Trophoblast cell (in vitro differentiated cells and primary cell): ENCODE measurements around the gene MYO16.

Experiments
- DNase-seq, 2 donors: peaks; one replicate each; pipeline ENCODE4 v3.0.0-alpha.2; 2016
- H2AFZ ChIP-seq: 2 replicates; pipeline ENCODE4 v1.6.1; 2013; ENCODE audit warnings: low read length, moderate library complexity, mild to moderate bottlenecking; ENCODE audit not compliant: insufficient read depth, poor library complexity
- H2AK5ac ChIP-seq: 2 replicates; pipeline ENCODE4 v1.6.1; 2013; ENCODE audit warnings: mild to moderate bottlenecking, low read length
- H2BK120ac ChIP-seq: 2 replicates; pipeline ENCODE4 v1.6.1; 2013; ENCODE audit warnings: low read length, mild to moderate bottlenecking, moderate library complexity; ENCODE audit not compliant: insufficient read depth, poor library complexity
- H2BK12ac ChIP-seq: 2 replicates; pipeline ENCODE4 v1.6.1; 2013; ENCODE audit warnings: mild to moderate bottlenecking, low read length, moderate library complexity
- H2BK5ac ChIP-seq: 2 replicates; pipeline ENCODE4 v1.6.1; 2013; ENCODE audit warnings: low read length, low read depth, moderate library complexity, mild to moderate bottlenecking; ENCODE audit not compliant: poor library complexity
- H3K14ac ChIP-seq: 2 replicates; pipeline ENCODE4 v1.6.1; 2013; ENCODE audit warnings: mild to moderate bottlenecking, low read length
- H3K18ac ChIP-seq: 2 replicates; pipeline ENCODE4 v1.6.1; 2013; ENCODE audit warnings: mild to moderate bottlenecking, low read length
- H3K23ac ChIP-seq: 2 replicates; pipeline ENCODE4 v1.6.1; 2013; ENCODE audit warnings: low read length
- H3K27ac ChIP-seq: 2 replicates; pipeline ENCODE4 v1.5.1; 2013; ENCODE audit warnings: low read depth, mild to moderate bottlenecking, inconsistent platforms, low read length, moderate library complexity
- H3K27me3 ChIP-seq: 2 replicates; pipeline ENCODE4 v1.6.1; 2013; ENCODE audit warnings: inconsistent platforms, mild to moderate bottlenecking, low read length, moderate library complexity; ENCODE audit not compliant: insufficient read depth
- H3K36me3 ChIP-seq, 2 experiments: 1 replicate in 1 of 2; 2 replicates in 1 of 2; pipeline ENCODE4 v1.6.1; 2013; ENCODE audit warnings: low read length in 2 of 2, mild to moderate bottlenecking in 2 of 2, moderate library complexity in 1 of 2; ENCODE audit not compliant: insufficient read depth in 2 of 2, control insufficient read depth in 1 of 2
- H3K4ac ChIP-seq: 2 replicates; pipeline ENCODE4 v1.6.1; 2013; ENCODE audit warnings: low read depth, mild to moderate bottlenecking, low read length, moderate library complexity
- H3K4me1 ChIP-seq, 2 experiments: 1 replicate in 1 of 2; 2 replicates in 1 of 2; pipeline ENCODE4 v1.6.1; 2013; ENCODE audit warnings: low read length in 2 of 2, mild to moderate bottlenecking in 2 of 2, moderate library complexity in 1 of 2; ENCODE audit not compliant: insufficient read depth in 2 of 2, control insufficient read depth in 1 of 2
- H3K4me2 ChIP-seq: 2 replicates; pipeline ENCODE4 v1.6.1; 2013; ENCODE audit warnings: inconsistent platforms, mild to moderate bottlenecking, low read length, moderate library complexity
- H3K4me3 ChIP-seq: 2 replicates; pipeline ENCODE4 v1.5.1; 2013; ENCODE audit warnings: mild to moderate bottlenecking, low read depth, low read length, inconsistent platforms
- H3K79me1 ChIP-seq: one replicate; pipeline ENCODE4 v1.6.1; 2013; ENCODE audit warnings: low read length
- H3K79me2 ChIP-seq: 2 replicates; pipeline ENCODE4 v1.6.1; 2013; ENCODE audit warnings: low read length, mild to moderate bottlenecking; ENCODE audit not compliant: control insufficient read depth, insufficient read depth, poor library complexity
- H3K9ac ChIP-seq: 2 replicates; pipeline ENCODE4 v1.6.1; 2013; ENCODE audit warnings: mild to moderate bottlenecking, low read length
- H3K9me3 ChIP-seq: 2 replicates; pipeline ENCODE4 v1.6.1; 2013; ENCODE audit warnings: low read depth, mild to moderate bottlenecking, control low read depth, inconsistent platforms, low read length; ENCODE audit not compliant: insufficient read depth
- H4K12ac ChIP-seq: 2 replicates; pipeline ENCODE4 v1.6.1; 2013; ENCODE audit warnings: low read depth, mild to moderate bottlenecking, low read length, moderate library complexity
- H4K8ac ChIP-seq: 2 replicates; pipeline ENCODE4 v1.6.1; 2013; ENCODE audit warnings: low read depth, mild to moderate bottlenecking, low read length, moderate library complexity
- H4K91ac ChIP-seq: one replicate; pipeline ENCODE4 v1.6.1; 2013; ENCODE audit warnings: low read depth, mild to moderate bottlenecking, low read length, moderate library complexity
- WGBS: extraction: QIAGEN DNeasy Blood & Tissue Kit; methylation state at CpG from one replicate; pipeline ENCODE4 v1.1.7; 2013; ENCODE audit warnings: missing lambda C conversion rate; ENCODE audit not compliant: insufficient read length, insufficient coverage; ENCODE audit errors: extremely low coverage; 5-methylcytosine and 5-hydroxymethylcytosine counted together

Gene MYO16

GRCh38 chr13:108676620-108677019 is 47.2 kb downstream of the MYO16 start:
- Histone ChIP-seq H2BK5ac (no peak overlapping the region), H2AFZ (no peak overlapping the region), H3K23ac (no peak overlapping the region), H4K12ac (no peak overlapping the region), H4K8ac (no peak overlapping the region), H3K27me3 (no peaks in the 10 kb centered on the region), H3K9ac (no peak overlapping the region), H3K79me2 (no peaks in the 10 kb centered on the region), H3K4ac (no peak overlapping the region), H3K18ac (no peak overlapping the region), H4K91ac (no peak overlapping the region), H3K9me3 (no peaks in the 10 kb centered on the region), H3K4me3 (no peak overlapping the region), H2AK5ac (no peak overlapping the region), H2BK12ac (no peak overlapping the region), H3K14ac (no peak overlapping the region), H3K27ac (no peak overlapping the region), H3K4me2 (no peak overlapping the region), H3K79me1 (no peaks in the 10 kb centered on the region), H3K36me3 (no peaks in the 10 kb centered on the region), H2BK120ac (no peak overlapping the region), H3K4me1 (no peaks in the 10 kb centered on the region)
- no CpG with 5 or more reads among the region's 8 CpGs for WGBS
- peak; percentile 12 to 61 for DNase-seq

GRCh38 chr13:108677806-108678205 is 48.4 kb downstream of the MYO16 start:
- Histone ChIP-seq H2AFZ (no peak overlapping the region), H3K4ac (no peak overlapping the region), H2AK5ac (no peak overlapping the region), H3K27ac (no peak overlapping the region), H3K4me3 (no peak overlapping the region), H2BK120ac (no peak overlapping the region), H3K79me2 (no peaks in the 10 kb centered on the region), H3K4me1 (no peaks in the 10 kb centered on the region), H3K9ac (no peak overlapping the region), H3K14ac (no peak overlapping the region), H3K23ac (no peak overlapping the region), H3K27me3 (no peaks in the 10 kb centered on the region), H2BK12ac (no peak overlapping the region), H4K8ac (no peak overlapping the region), H4K12ac (no peak overlapping the region), H2BK5ac (no peak overlapping the region), H3K36me3 (no peaks in the 10 kb centered on the region), H3K79me1 (no peaks in the 10 kb centered on the region), H3K4me2 (no peak overlapping the region), H3K18ac (no peak overlapping the region), H4K91ac (no peak overlapping the region), H3K9me3 (no peaks in the 10 kb centered on the region)
- DNase-seq = no peak
- no CpG with 5 or more reads among the region's 3 CpGs for WGBS

GRCh38 chr13:108680011-108680410 is 50.6 kb downstream of the MYO16 start:
- Histone ChIP-seq H3K4me2 (no peak overlapping the region), H3K27ac (no peak overlapping the region), H2BK12ac (no peak overlapping the region), H3K9me3 (no peaks in the 10 kb centered on the region), H3K4me1 (no peaks in the 10 kb centered on the region), H2BK5ac (no peak overlapping the region), H3K79me2 (no peaks in the 10 kb centered on the region), H4K12ac (no peak overlapping the region), H4K91ac (no peak overlapping the region), H3K18ac (no peak overlapping the region), H3K23ac (no peak overlapping the region), H3K4ac (no peak overlapping the region), H3K79me1 (no peaks in the 10 kb centered on the region), H4K8ac (no peak overlapping the region), H3K14ac (no peak overlapping the region), H2BK120ac (no peak overlapping the region), H3K9ac (no peak overlapping the region), H3K27me3 (no peaks in the 10 kb centered on the region), H2AFZ (no peak overlapping the region), H3K36me3 (no peaks in the 10 kb centered on the region), H3K4me3 (no peak overlapping the region), H2AK5ac (no peak overlapping the region)
- DNase-seq = no peak
- no CpG with 5 or more reads among the region's 1 CpG for WGBS

GRCh38 chr13:108681986-108682575 is 52.7 kb downstream of the MYO16 start:
- Histone ChIP-seq H3K9me3 (no peaks in the 10 kb centered on the region), H3K14ac (no peak overlapping the region), H3K23ac (no peak overlapping the region), H4K12ac (no peak overlapping the region), H4K8ac (no peak overlapping the region), H3K4me3 (no peak overlapping the region), H3K79me1 (no peaks in the 10 kb centered on the region), H3K36me3 (no peaks in the 10 kb centered on the region), H3K27ac (no peak overlapping the region), H2AFZ (no peak overlapping the region), H3K9ac (no peak overlapping the region), H3K4me1 (no peaks in the 10 kb centered on the region), H3K4me2 (no peak overlapping the region), H2AK5ac (no peak overlapping the region), H2BK12ac (no peak overlapping the region), H3K27me3 (no peaks in the 10 kb centered on the region), H3K4ac (no peak overlapping the region), H2BK120ac (no peak overlapping the region), H2BK5ac (no peak overlapping the region), H3K79me2 (no peaks in the 10 kb centered on the region), H4K91ac (no peak overlapping the region), H3K18ac (no peak overlapping the region)
- no CpG with 5 or more reads among the region's 8 CpGs for WGBS
- DNase-seq = peak; percentile 46 to 85
